H9 (cell line): ENCODE measurements around the gene DNM1. TPM values are rescaled to one million over a fixed set of nuclear protein-coding genes. Genes with fewer than 3 reads are reported as not detected.

Experiments used
- DNase-seq: peaks from one replicate; pipeline ENCODE4 v3.0.0-alpha.2; 2017
- H2AFZ ChIP-seq: one replicate; pipeline ENCODE4 v1.6.1; 2013; ENCODE audit warnings: mild to moderate bottlenecking, low read length, control low read depth, moderate library complexity
- H2AK5ac ChIP-seq: 2 replicates; pipeline ENCODE4 v1.6.1; 2013; ENCODE audit warnings: low read length, control low read depth, mixed read lengths; ENCODE audit not compliant: insufficient read length
- H2BK120ac ChIP-seq: one replicate; pipeline ENCODE4 v1.6.1; 2013; ENCODE audit warnings: low read depth, mild to moderate bottlenecking, low read length, control low read depth, inconsistent platforms; ENCODE audit not compliant: poor library complexity, severe bottlenecking
- H2BK12ac ChIP-seq: 2 replicates; pipeline ENCODE4 v1.6.1; 2013; ENCODE audit warnings: low read length, control low read depth, mixed read lengths, low read depth; ENCODE audit not compliant: insufficient read length
- H2BK15ac ChIP-seq: 2 replicates; pipeline ENCODE4 v1.6.1; 2013; ENCODE audit warnings: low read depth, low read length, control low read depth
- H2BK20ac ChIP-seq: one replicate; pipeline ENCODE4 v1.6.1; 2013; ENCODE audit warnings: low read depth, mild to moderate bottlenecking, low read length, control low read depth, inconsistent platforms; ENCODE audit not compliant: poor library complexity, severe bottlenecking
- H2BK5ac ChIP-seq: 2 replicates; pipeline ENCODE4 v1.6.1; 2013; ENCODE audit warnings: low read length, control low read depth, mixed read lengths; ENCODE audit not compliant: insufficient read length
- H3K14ac ChIP-seq: 2 replicates; pipeline ENCODE4 v1.6.1; 2013; ENCODE audit warnings: low read length, control low read depth; ENCODE audit not compliant: insufficient read depth
- H3K18ac ChIP-seq: 2 replicates; pipeline ENCODE4 v1.6.1; 2013; ENCODE audit warnings: low read depth, mild to moderate bottlenecking, mixed read lengths, low read length, control low read depth; ENCODE audit not compliant: insufficient read length
- H3K23ac ChIP-seq: 2 replicates; pipeline ENCODE4 v1.6.1; 2013; ENCODE audit warnings: low read length, control low read depth, mixed read lengths, low read depth; ENCODE audit not compliant: insufficient read length
- H3K23me2 ChIP-seq: 2 replicates; pipeline ENCODE4 v1.6.1; 2013; ENCODE audit warnings: low read depth, mild to moderate bottlenecking, mixed read lengths, low read length, control low read depth; ENCODE audit not compliant: insufficient read length, poor library complexity, severe bottlenecking
- H3K27ac ChIP-seq: 2 replicates; pipeline ENCODE4 v1.5.1; 2013; ENCODE audit warnings: low read length, control low read depth, mixed read lengths, low read depth; ENCODE audit not compliant: insufficient read length
- H3K27me3 ChIP-seq: 2 replicates; pipeline ENCODE4 v1.6.1; 2013; ENCODE audit warnings: low read length, control low read depth, inconsistent platforms; ENCODE audit not compliant: insufficient read depth
- H3K4ac ChIP-seq: 2 replicates; pipeline ENCODE4 v1.6.1; 2013; ENCODE audit warnings: low read depth, mild to moderate bottlenecking, control low read depth, inconsistent platforms, low read length, moderate library complexity
- H3K4me1 ChIP-seq: 2 replicates; pipeline ENCODE4 v1.6.1; 2013; ENCODE audit warnings: low read length, control low read depth, inconsistent platforms; ENCODE audit not compliant: insufficient read depth
- H3K4me2 ChIP-seq: 2 replicates; pipeline ENCODE4 v1.6.1; 2013; ENCODE audit warnings: low read length, control low read depth, mixed read lengths; ENCODE audit not compliant: insufficient read length, insufficient read depth
- H3K56ac ChIP-seq: 2 replicates; pipeline ENCODE4 v1.6.1; 2013; ENCODE audit warnings: low read depth, mild to moderate bottlenecking, mixed read lengths, low read length, control low read depth; ENCODE audit not compliant: insufficient read length
- H3K79me1 ChIP-seq: 2 replicates; pipeline ENCODE4 v1.6.1; 2013; ENCODE audit warnings: low read depth, mild to moderate bottlenecking, moderate library complexity, low read length, control low read depth, inconsistent platforms; ENCODE audit not compliant: insufficient read depth, poor library complexity, severe bottlenecking
- H3K79me2 ChIP-seq: 2 replicates; pipeline ENCODE4 v1.6.1; 2013; ENCODE audit warnings: low read length, control low read depth, inconsistent platforms; ENCODE audit not compliant: insufficient read depth
- H3K9ac ChIP-seq: 2 replicates; pipeline ENCODE4 v1.6.1; 2013; ENCODE audit warnings: low read length, control low read depth, mixed read lengths; ENCODE audit not compliant: insufficient read length; ENCODE audit errors: extremely low read depth
- H3K9me3 ChIP-seq: one replicate; pipeline ENCODE4 v1.6.1; 2013; ENCODE audit warnings: low read depth, low read length, inconsistent platforms; ENCODE audit not compliant: control insufficient read depth
- H3T11ph ChIP-seq: one replicate; pipeline ENCODE4 v1.6.1; 2013; ENCODE audit warnings: mild to moderate bottlenecking, low read length, control low read depth, inconsistent platforms
- H4K20me1 ChIP-seq: one replicate; pipeline ENCODE4 v1.6.1; 2013; ENCODE audit not compliant: control insufficient read depth, insufficient read length, insufficient read depth
- H4K5ac ChIP-seq: 2 replicates; pipeline ENCODE4 v1.6.1; 2013; ENCODE audit warnings: low read depth, mild to moderate bottlenecking, mixed read lengths, low read length, control low read depth; ENCODE audit not compliant: insufficient read length
- H4K8ac ChIP-seq: replicated peaks from 2 replicates; pipeline ENCODE4 v1.6.1; 2013; ENCODE audit warnings: low read length, control low read depth, mixed read lengths, low read depth; ENCODE audit not compliant: insufficient read length
- H4K91ac ChIP-seq: 2 replicates; pipeline ENCODE4 v1.6.1; 2013; ENCODE audit warnings: low read depth, mild to moderate bottlenecking, moderate library complexity, mixed read lengths, low read length, control low read depth; ENCODE audit not compliant: insufficient read length
- H3K27ac Mint-ChIP-seq, 3 experiments: 2 replicates in 2 of 3; 3 replicates in 1 of 3; pipeline ENCODE4 v1.8.0; 2020 to 2021; ENCODE audit warnings: mixed read lengths in 3 of 3, mild to moderate bottlenecking in 1 of 3, moderate library complexity in 1 of 3
- H3K27me3 Mint-ChIP-seq: 2 replicates; pipeline ENCODE4 v1.8.0; 2021; ENCODE audit warnings: low read depth, mild to moderate bottlenecking, moderate library complexity, mixed read lengths
- H3K36me3 Mint-ChIP-seq, 3 experiments: 2 replicates in 2 of 3; 3 replicates in 1 of 3; pipeline ENCODE4 v1.8.0; 2020 to 2021; ENCODE audit warnings: low read depth in 3 of 3, mixed read lengths in 3 of 3; ENCODE audit not compliant: insufficient read depth in 1 of 3
- H3K4me1 Mint-ChIP-seq, 2 experiments: 2 replicates each; pipeline ENCODE4 v1.8.0; 2020; ENCODE audit warnings: mixed read lengths in 2 of 2
- H3K4me3 Mint-ChIP-seq, 2 experiments: 2 replicates in 1 of 2; 3 replicates in 1 of 2; pipeline ENCODE4 v1.8.0; 2020 to 2021; ENCODE audit warnings: mild to moderate bottlenecking in 2 of 2, mixed read lengths in 2 of 2, moderate library complexity in 1 of 2
- H3K9me3 Mint-ChIP-seq, 2 experiments: 2 replicates in 1 of 2; 3 replicates in 1 of 2; pipeline ENCODE4 v1.8.0; 2020; ENCODE audit warnings: mild to moderate bottlenecking in 2 of 2, mixed read lengths in 2 of 2, moderate library complexity in 1 of 2
- CTCF ChIP-seq: fragments of 200-600 bp; sonication (generic); conservative IDR thresholded peaks from 3 replicates; pipeline ENCODE4 v1.8.0; 2021; ENCODE audit warnings: antibody characterized with exemption, mild to moderate bottlenecking
- WGBS: extraction: QIAGEN DNeasy Blood & Tissue Kit; methylation state at CpG from one replicate; pipeline ENCODE4 v1.1.7; 2013; ENCODE audit warnings: missing lambda C conversion rate, low lambda C conversion rate, mixed read lengths; ENCODE audit not compliant: insufficient read length; ENCODE audit errors: extremely low coverage; 5-methylcytosine and 5-hydroxymethylcytosine counted together
- total RNA-seq: library from RNA; stranded (reverse); gene quantifications from 2 replicates; pipeline ENCODE4 v1.2.1, GENCODE V29; 2021

DNM1 gene
- total RNA-seq, 1 experiment from 2014 or later = 58.0 TPM

- no CpG with 5 or more reads among the region's 13 CpGs for WGBS
- Histone ChIP-seq H3K23ac (no peak overlapping the region), H4K20me1 (peaks cover 5% of the 10 kb centered on the region), H3K79me2 (no peaks in the 10 kb centered on the region), H3K56ac (no peak overlapping the region), H4K91ac (no peak overlapping the region), H3K27me3 (no peaks in the 10 kb centered on the region), H3K9me3 (no peaks in the 10 kb centered on the region), H4K8ac (no peak overlapping the region), H3K79me1 (no peaks in the 10 kb centered on the region), H2BK120ac (no peak overlapping the region), H2BK12ac (no peak overlapping the region), H3K4me1 (peaks cover 5% of the 10 kb centered on the region; the same call in 1 of the 2 replicates), H3K14ac (no peak overlapping the region), H2BK20ac (no peak overlapping the region), H2BK5ac (no peak overlapping the region), H3T11ph (no peak overlapping the region), H3K27ac (no peak overlapping the region), H3K4me2 (no peak overlapping the region), H2BK15ac (no peak overlapping the region), H2AFZ (no peak overlapping the region), H3K4ac (no peak overlapping the region), H2AK5ac (no peak overlapping the region), H3K23me2 (peaks cover 4% of the 10 kb centered on the region), H3K9ac (no peak overlapping the region), H3K18ac (no peak overlapping the region), H4K5ac (no peak overlapping the region)
- TF ChIP-seq CTCF = no peak
- peaks cover 22 to 28% of the 10 kb centered on the region in 2 experiments for H3K4me1 Mint-ChIP-seq
- peak; percentile 65 for DNase-seq
- H3K27ac Mint-ChIP-seq = peak overlapping the region in 1 of 3 experiments; percentile 6; a peak in 1 of 7 replicates
- H3K4me3 Mint-ChIP-seq = no peak overlapping the region
- peaks cover 3% of the 10 kb centered on the region for H3K27me3 Mint-ChIP-seq
- H3K36me3 Mint-ChIP-seq = peaks cover 11 to 19% (median 11%) of the 10 kb centered on the region in 3 experiments; a peak in 6 of 7 replicates
- no peaks in the 10 kb centered on the region for H3K9me3 Mint-ChIP-seq
Measured at GRCh38 chr9:128245421-128246151, 42.4 kb downstream of the DNM1 start.
